Aorta (tissue), 5 donors: Measurements from ENCODE around the gene HLA-DMB. TPM values are rescaled to one million over a fixed set of nuclear protein-coding genes. Genes with fewer than 3 reads are reported as not detected.

Experiments used
- ATAC-seq: fragments of 200-7000 bp; cut with Tn5 transposase; one replicate; pipeline ENCODE4 v1.9.1; 2022; ENCODE audit warnings: moderate library complexity; ENCODE audit not compliant: low FRiP score
- DNase-seq, 2 donors: peaks; one replicate each; pipeline ENCODE4 v3.0.0-alpha.2; 2020
- H3K27ac ChIP-seq, 2 donors: one replicate each; pipeline ENCODE4 v1.5.1; 2013; ENCODE audit warnings: low read length in 2 of 2, mild to moderate bottlenecking in 2 of 2, moderate library complexity in 2 of 2, control low read depth in 1 of 2, inconsistent platforms in 1 of 2, low read depth in 1 of 2
- H3K27me3 ChIP-seq, 2 donors: one replicate each; pipeline ENCODE4 v1.6.1; 2013; ENCODE audit warnings: control low read depth in 1 of 2, low read length in 1 of 2, mild to moderate bottlenecking in 1 of 2, moderate library complexity in 1 of 2; ENCODE audit not compliant: insufficient read depth in 2 of 2, control insufficient read depth in 1 of 2
- H3K36me3 ChIP-seq, 2 donors: one replicate each; pipeline ENCODE4 v1.6.1; 2013; ENCODE audit warnings: control low read depth in 1 of 2, low read length in 1 of 2, mild to moderate bottlenecking in 1 of 2; ENCODE audit not compliant: insufficient read depth in 2 of 2, control insufficient read depth in 1 of 2
- H3K4me1 ChIP-seq, 2 donors: one replicate each; pipeline ENCODE4 v1.6.1; 2013; ENCODE audit warnings: low read length in 2 of 2, control low read depth in 1 of 2, mild to moderate bottlenecking in 1 of 2, moderate library complexity in 1 of 2; ENCODE audit not compliant: insufficient read depth in 2 of 2, control insufficient read depth in 1 of 2
- H3K4me3 ChIP-seq, 2 donors: one replicate each; pipeline ENCODE4 v1.5.1; 2013; ENCODE audit warnings: low read length in 2 of 2, control low read depth in 1 of 2, mild to moderate bottlenecking in 1 of 2
- H3K9me3 ChIP-seq: one replicate; pipeline ENCODE4 v1.6.1; 2013; ENCODE audit warnings: mild to moderate bottlenecking, low read length; ENCODE audit not compliant: control insufficient read depth
- WGBS, 2 donors: extraction: QIAGEN DNeasy Blood & Tissue Kit; methylation state at CpG; one replicate each; pipeline ENCODE4 v1.1.7; 2013; 5-methylcytosine and 5-hydroxymethylcytosine counted together
- intact Hi-C, 2 donors: fragments of 100-400 bp; cut with DNase I; formaldehyde crosslinking; loops; one replicate each; pipeline versions ENCODE4 v1.14.2 to v1.15.0; 2022
- polyA plus RNA-seq, 2 donors: library from polyadenylated mRNA; stranded (reverse); fragments of 200-250 nt; gene quantifications; one replicate each; pipeline ENCODE4 v1.2.3, GENCODE V29; 2013
- total RNA-seq, 2 donors: library from RNA; stranded (reverse); fragmentation: NEBNext Ultra II Directional; extraction: Animal tissue kit (Norgen Biotek cat#: 25700); gene quantifications; one replicate each; pipeline ENCODE4 v1.2.1, GENCODE V29; 2021
- donor health status: healthy with polysubstance abuse.
- donor health status: Bipolar disorder and iron deficiency.
- donor health status: DM: no; HTN: no; CAD: no.
- donor health status: DM: no; HTN: no; CAD: no.
- donor health status: DM: yes; HTN: yes; CAD: no.

Gene HLA-DMB
- total and polyA plus RNA-seq, 4 donors = 3.6 to 73.1 (median 27.9) TPM

DNA sequence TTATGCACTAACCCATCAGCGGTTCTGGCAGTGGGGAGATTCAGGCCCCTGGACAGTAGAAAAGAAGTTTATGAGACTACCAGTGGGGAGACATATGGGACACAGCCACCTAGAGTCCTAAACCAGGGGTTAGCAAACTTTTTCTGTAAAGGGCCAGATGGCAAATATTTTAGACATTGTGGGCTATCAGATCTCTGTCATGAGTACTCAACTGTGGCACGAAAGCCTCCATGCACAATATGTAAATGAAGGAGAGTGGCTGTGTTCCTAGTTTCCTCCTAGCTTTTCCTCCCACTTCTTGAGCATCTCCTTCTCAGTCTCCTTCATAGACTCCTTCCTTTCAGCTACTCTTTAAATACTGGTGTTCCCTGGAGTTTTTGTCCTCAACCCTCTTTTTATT is 15.3 kb upstream of the HLA-DMB start:
- ATAC-seq (no peak), DNase-seq (no peak)
- WGBS, 2 donors = 79 to 83% methylated on average over 2 of the region's 2 CpGs
- Histone ChIP-seq H3K4me3 (no peak overlapping the region), H3K9me3 (no peaks in the 10 kb centered on the region), H3K27me3 (no peaks in the 10 kb centered on the region), H3K27ac (no peak overlapping the region), H3K4me1 (no peaks in the 10 kb centered on the region), H3K36me3 (no peaks in the 10 kb centered on the region)
- intact Hi-C loops = no loop called here

DNA sequence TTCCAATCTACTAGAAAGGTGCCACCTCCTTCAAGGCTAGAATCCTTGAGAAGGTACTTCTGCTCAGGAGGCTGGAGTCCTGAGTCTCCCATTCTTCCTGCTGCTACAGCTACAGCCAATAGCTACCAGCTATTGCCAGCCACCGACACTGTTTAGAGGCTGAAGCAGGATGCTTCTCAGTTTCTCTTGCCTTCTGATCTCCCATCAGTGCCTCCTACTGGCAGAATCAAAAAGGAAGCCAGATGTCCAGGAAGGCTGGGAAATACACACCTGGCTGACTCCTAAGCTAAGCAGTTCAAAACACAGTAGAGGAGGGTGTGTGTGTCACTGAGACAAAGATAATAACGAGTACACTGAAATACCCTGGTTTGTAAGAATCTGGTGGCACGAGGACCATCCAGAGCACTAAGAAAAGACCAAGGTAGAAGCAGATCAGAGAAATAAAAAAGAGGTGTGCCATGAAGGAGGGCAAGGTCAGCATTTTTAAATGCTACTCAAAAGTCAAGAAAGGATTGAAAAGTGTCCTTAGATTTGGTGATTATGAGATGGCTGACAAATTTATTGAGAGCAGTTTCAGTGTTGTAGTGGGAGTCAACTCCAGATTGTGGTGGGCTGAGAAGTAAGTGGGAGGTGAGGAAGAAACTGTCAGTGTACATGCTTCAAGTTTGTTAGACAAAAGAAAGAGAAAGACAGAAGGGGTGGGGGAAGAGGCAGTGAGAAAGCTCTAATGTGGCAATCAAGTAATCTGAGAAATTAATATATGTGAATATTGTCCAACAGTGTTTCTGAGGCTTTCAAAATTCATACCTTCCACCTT is 14.4 kb upstream of the HLA-DMB start:
- ATAC-seq (no peak), DNase-seq (no peak)
- WGBS, 2 donors = 33 to 36% methylated on average over 3 of the region's 3 CpGs
- H3K4me1 ChIP-seq = no peaks in the 10 kb centered on the region
- H3K27ac ChIP-seq = no peak overlapping the region
- H3K9me3 ChIP-seq = no peaks in the 10 kb centered on the region
- H3K4me3 ChIP-seq = no peak overlapping the region
- no peaks in the 10 kb centered on the region for H3K36me3 ChIP-seq
- no peaks in the 10 kb centered on the region for H3K27me3 ChIP-seq
- intact Hi-C loops = no loop called here

DNA sequence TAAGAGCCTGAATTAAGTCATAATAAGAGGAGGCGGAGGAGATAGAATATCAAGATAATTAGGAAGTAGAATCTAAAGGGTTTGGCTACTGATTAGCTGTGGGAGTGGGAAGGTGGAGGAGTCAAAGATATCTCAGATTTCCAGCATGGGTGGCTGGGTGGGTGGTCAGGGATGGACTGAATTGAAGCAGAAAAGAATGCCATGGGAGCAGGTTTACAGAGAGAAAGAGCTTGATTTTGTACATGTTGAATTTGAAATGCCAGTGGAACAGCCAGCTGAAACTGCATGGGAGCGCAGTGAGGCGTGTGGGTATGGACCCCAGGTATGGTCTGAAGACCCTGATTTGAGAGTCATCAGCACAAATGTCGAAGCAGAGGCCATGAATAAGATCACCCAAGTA is 13.4 kb upstream of the HLA-DMB start:
- H3K4me3 ChIP-seq = no peak overlapping the region
- no peak overlapping the region for H3K27ac ChIP-seq
- no peak for ATAC-seq
- no peaks in the 10 kb centered on the region for H3K36me3 ChIP-seq
- no peaks in the 10 kb centered on the region for H3K9me3 ChIP-seq
- DNase-seq = no peak
- WGBS, 2 donors = 88 to 91% methylated on average over 4 of the region's 4 CpGs
- no peaks in the 10 kb centered on the region for H3K4me1 ChIP-seq
- H3K27me3 ChIP-seq = no peaks in the 10 kb centered on the region
- intact Hi-C loops = no loop called here

DNA sequence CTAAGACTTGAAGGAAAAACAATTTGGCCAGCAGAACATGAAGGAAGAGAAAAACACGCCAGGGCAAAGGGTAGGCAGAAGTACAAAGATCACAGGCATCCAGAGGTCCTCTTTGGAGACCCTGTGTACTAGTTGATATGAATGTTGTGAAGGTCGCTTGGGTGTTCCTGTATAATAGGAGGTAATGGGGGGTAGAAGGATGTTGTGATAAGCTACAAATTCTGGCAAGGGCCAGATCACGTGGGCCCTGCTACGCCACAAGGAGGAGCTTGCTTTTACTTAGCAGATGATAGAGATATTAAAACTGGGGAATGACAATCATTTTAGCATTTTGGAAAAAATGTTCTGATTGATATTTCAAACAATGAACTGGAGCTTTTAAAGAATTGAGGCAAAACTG is 12.9 kb upstream of the HLA-DMB start:
- Histone ChIP-seq H3K9me3 (no peaks in the 10 kb centered on the region), H3K4me3 (no peak overlapping the region), H3K27me3 (no peaks in the 10 kb centered on the region), H3K4me1 (no peaks in the 10 kb centered on the region), H3K27ac (no peak overlapping the region), H3K36me3 (no peaks in the 10 kb centered on the region)
- intact Hi-C loops = loop anchor here (1.0 to 2.0 kb wide), 2 partner anchors 15 to 21 kb away; partner anchors contain the start of gene BRD2 (in 1 of the 2)
- DNase-seq (no peak), ATAC-seq (no peak)
- WGBS, 2 donors = 67 to 70% methylated on average over 4 of the region's 4 CpGs

DNA sequence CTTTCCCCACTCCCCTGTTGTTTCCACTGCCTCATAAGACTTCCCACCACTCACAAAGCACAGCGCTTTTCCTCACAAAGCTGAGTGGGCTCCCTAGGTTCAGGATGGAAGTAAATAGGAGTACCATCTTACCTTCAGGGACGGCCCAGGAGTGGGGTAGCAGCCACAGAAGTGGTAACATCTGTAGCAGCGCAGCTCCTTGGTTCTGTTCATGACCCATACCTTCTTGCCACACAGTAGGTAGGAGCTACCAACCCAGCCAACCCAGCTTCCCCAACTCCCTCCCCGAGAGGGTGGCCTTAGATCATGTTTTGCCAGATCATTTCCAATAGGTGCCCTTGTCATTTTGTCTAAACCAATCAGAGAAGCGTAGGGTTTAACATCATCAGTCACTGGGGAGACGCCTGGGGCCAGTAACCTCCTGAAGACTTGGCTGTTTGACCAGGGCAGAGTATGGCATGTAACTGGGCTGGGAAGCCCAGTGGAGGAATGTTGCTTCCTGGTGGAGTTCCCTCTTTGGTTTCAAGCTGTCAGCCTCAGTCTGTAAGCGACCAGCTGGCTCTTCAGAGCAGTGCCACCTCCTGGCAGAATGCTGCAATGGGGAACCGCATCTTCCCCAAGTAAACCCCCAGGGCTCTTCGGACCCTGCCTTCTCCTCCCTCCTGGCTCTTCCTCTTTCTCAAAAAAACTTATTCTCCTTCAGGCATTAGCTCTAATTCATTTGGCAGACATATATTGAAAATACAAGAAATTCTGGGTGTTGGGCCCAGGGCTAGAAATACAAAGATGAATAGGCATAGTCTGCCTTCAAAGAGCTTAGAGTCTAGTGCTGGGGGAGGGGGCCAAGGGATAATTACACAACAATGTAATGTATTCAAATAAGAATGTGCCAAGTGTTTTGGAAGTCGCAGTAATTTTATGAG is 12.2 kb upstream of the HLA-DMB start, which contains the start of gene HLA-DMA:
TSS of gene HLA-DMA (minus strand) at position 281 of the 923 bp plus-strand sequence. CDS start at position 220, 61 bp downstream.
- H3K27me3 ChIP-seq = no peaks in the 10 kb centered on the region
- no peak within 1 kb of the TSS for H3K27ac ChIP-seq
- H3K36me3 ChIP-seq = no peaks in the 10 kb centered on the region
- intact Hi-C loops = loop anchor here (1.0 to 2.0 kb wide), 2 partner anchors 15 to 20 kb away; partner anchors contain the start of gene BRD2 (in 1 of the 2)
- no peaks in the 10 kb centered on the region for H3K4me1 ChIP-seq
- 33 to 37% methylated on average over 10 of the region's 10 CpGs for WGBS, 2 donors
- H3K9me3 ChIP-seq = no peaks in the 10 kb centered on the region
- ATAC-seq (peak; percentile 96), DNase-seq (peak; percentile 93)
- no peak within 1 kb of the TSS for H3K4me3 ChIP-seq

DNA sequence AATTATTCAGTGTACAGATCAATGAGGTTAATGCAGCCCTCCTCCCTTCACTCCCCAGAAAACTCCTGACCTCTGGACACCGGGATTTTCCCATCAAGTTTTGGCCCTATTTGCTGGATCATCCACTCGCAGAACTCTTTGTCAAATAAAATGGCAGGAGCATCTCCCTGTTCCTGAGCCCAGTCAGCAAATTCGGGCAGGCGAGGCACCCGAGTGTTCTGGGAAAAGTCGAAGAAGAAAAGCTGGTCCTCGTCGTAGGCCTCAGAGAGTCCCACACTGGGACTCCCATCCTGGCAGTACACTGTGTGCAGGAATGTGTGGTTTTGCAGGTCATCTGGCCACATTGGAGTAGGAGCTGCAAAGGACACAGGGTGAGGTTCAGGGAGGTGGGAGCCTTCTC is 9.6 kb upstream of the HLA-DMB start:
- intact Hi-C loops = no loop called here
- no peaks in the 10 kb centered on the region for H3K4me1 ChIP-seq
- no peaks in the 10 kb centered on the region for H3K9me3 ChIP-seq
- no peak overlapping the region for H3K4me3 ChIP-seq
- DNase-seq (no peak), ATAC-seq (no peak)
- H3K27me3 ChIP-seq = no peaks in the 10 kb centered on the region
- WGBS, 2 donors = 90 to 91% methylated on average over 8 of the region's 8 CpGs
- no peaks in the 10 kb centered on the region for H3K36me3 ChIP-seq
- no peak overlapping the region for H3K27ac ChIP-seq

DNA sequence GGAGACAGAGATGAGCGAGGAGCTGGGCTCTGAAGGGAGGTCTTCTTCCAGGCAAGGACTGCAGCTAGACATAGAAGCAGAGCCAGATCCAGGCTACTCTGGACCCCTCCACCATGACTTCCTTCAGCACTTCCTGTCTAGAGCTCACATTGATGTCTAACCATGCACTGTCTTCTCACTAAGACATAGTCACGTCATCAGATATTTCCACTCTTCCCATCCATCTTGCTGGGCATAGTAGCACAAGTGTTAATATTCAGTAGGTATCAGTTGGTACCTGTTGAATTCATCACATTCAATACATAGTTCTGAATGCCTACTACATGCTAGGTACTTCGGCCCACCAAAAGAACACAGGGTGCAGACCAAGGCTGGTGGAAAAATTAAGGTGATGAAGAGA is 9.2 kb upstream of the HLA-DMB start:
- H3K9me3 ChIP-seq = no peaks in the 10 kb centered on the region
- intact Hi-C loops = no loop called here
- no peak overlapping the region for H3K4me3 ChIP-seq
- DNase-seq = no peak
- no peaks in the 10 kb centered on the region for H3K27me3 ChIP-seq
- no peak for ATAC-seq
- no peaks in the 10 kb centered on the region for H3K4me1 ChIP-seq
- 94 to 95% methylated on average over 3 of the region's 3 CpGs for WGBS, 2 donors
- H3K36me3 ChIP-seq = no peaks in the 10 kb centered on the region
- no peak overlapping the region for H3K27ac ChIP-seq

DNA sequence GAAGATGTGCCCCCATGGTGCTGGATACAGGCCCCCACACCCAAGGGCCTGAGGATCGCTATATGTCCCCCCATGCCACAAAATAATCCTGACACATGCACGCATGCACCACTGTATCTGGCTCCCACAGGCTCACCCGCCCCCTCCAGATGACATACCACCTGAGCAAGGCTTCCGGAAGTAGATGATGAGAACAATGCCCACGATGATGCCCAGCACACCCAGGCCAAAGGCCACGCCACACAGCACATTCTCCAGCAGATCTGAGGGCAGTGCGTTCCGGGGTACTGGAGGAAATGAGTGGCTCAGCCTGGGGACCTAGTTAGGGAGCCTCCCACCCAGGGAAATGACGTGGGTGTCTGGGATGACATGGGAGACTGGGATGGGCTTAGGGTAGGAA is 8.3 kb upstream of the HLA-DMB start:
- H3K4me1 ChIP-seq = no peaks in the 10 kb centered on the region
- intact Hi-C loops = no loop called here
- DNase-seq (no peak), ATAC-seq (no peak)
- H3K27ac ChIP-seq = no peak overlapping the region
- 88% methylated on average over 9 of the region's 9 CpGs for WGBS, 2 donors
- no peaks in the 10 kb centered on the region for H3K9me3 ChIP-seq
- no peak overlapping the region for H3K4me3 ChIP-seq
- H3K36me3 ChIP-seq = no peaks in the 10 kb centered on the region
- H3K27me3 ChIP-seq = no peaks in the 10 kb centered on the region
